HepG2 (cell line): ENCODE data around the gene PBX1.

Experiments
- ATF7 ChIP-seq, 2 experiments: fragments of 450-650 bp in 1 of 2; sonication (generic) in 1 of 2; formaldehyde crosslinking in 1 of 2; IDR thresholded peaks; 2 replicates each; pipeline versions ENCODE4 v1.4.0 to v1.6.1; 2016 to 2020; ENCODE audit warnings: antibody characterized with exemption in 1 of 2, mild to moderate bottlenecking in 1 of 2, missing genetic modification reagents in 1 of 2
- CSRNP2 ChIP-seq: sonication (generic); formaldehyde crosslinking; conservative IDR thresholded peaks from 2 replicates; pipeline ENCODE4 v1.8.0; 2022; ENCODE audit warnings: low read depth, missing genetic modification reagents
- EZH2 ChIP-seq: conservative IDR thresholded peaks from 2 replicates; pipeline ENCODE4 v1.6.1; 2012; ENCODE audit warnings: mild to moderate bottlenecking, low read depth, low read length, moderate library complexity
- FOXP4 ChIP-seq: sonication (generic); formaldehyde crosslinking; IDR thresholded peaks from 2 replicates; pipeline ENCODE4 v1.4.0; 2020; ENCODE audit warnings: missing genetic modification reagents
- HNRNPLL ChIP-seq: fragments of 200-400 bp; formaldehyde crosslinking; IDR thresholded peaks from 2 replicates; pipeline ENCODE4 v1.6.1; 2017; ENCODE audit warnings: mild to moderate bottlenecking, low read depth, low read length; ENCODE audit not compliant: poor library complexity, severe bottlenecking
- POLR2A ChIP-seq, 2 experiments: IDR thresholded peaks; 2 replicates each; pipeline ENCODE4 v1.6.1; 2011; ENCODE audit warnings: low read depth in 2 of 2, low read length in 2 of 2, mild to moderate bottlenecking in 1 of 2, moderate library complexity in 1 of 2; ENCODE audit not compliant: insufficient read depth in 1 of 2
- RFX1 ChIP-seq: fragments of 450-650 bp; IDR thresholded peaks from 2 replicates; pipeline ENCODE4 v1.6.1; 2017
- TAF1 ChIP-seq: sonication (generic); formaldehyde crosslinking; IDR thresholded peaks from 2 replicates; pipeline ENCODE4 v1.4.0; 2020; ENCODE audit warnings: missing genetic modification reagents
- ZNF841 ChIP-seq: sonication (generic); formaldehyde crosslinking; IDR thresholded peaks from 2 replicates; pipeline ENCODE4 v1.8.1; 2023; ENCODE audit warnings: missing genetic modification reagents, borderline replicate concordance
- TF ChIP-seq, protein P1 (sequence below): sonication (generic); formaldehyde crosslinking; conservative IDR thresholded peaks from 2 replicates; pipeline ENCODE4 v1.8.0; 2022; ENCODE audit warnings: mild to moderate bottlenecking, moderate library complexity, missing genetic modification reagents
- TF ChIP-seq, protein P2 (sequence below): sonication (generic); formaldehyde crosslinking; IDR thresholded peaks from 2 replicates; pipeline ENCODE4 v1.5.0; 2020; ENCODE audit warnings: mild to moderate bottlenecking, missing genetic modification reagents, moderate library complexity
- TF ChIP-seq, protein P3 (sequence below): sonication (generic); formaldehyde crosslinking; IDR thresholded peaks from 2 replicates; pipeline ENCODE4 v1.5.1; 2020; ENCODE audit warnings: mild to moderate bottlenecking, missing genetic modification reagents, moderate library complexity

DNA sequence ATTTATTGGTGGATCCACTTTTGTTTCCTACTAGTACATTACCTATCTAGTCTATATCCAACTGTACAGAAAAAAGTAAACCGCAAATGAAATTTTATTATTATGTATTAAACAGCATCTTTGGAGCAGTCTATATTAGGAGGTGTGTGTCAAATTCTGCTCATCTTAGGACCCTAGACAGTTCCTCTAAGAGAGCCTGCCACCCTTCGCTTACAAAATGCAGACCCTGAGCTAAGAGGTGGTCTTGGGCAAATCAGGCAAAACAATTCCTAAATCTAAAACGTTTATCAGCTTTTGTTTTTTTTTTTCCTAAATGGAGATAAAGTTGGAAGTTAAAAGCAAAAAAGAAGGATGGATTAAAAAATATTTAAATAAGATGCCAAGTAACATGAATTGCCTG lies 85.3 kb downstream of the PBX1 start:
- TF ChIP-seq CSRNP2 (CRISPR knock-in tag), result no peak
- TF ChIP-seq, protein P1, sequence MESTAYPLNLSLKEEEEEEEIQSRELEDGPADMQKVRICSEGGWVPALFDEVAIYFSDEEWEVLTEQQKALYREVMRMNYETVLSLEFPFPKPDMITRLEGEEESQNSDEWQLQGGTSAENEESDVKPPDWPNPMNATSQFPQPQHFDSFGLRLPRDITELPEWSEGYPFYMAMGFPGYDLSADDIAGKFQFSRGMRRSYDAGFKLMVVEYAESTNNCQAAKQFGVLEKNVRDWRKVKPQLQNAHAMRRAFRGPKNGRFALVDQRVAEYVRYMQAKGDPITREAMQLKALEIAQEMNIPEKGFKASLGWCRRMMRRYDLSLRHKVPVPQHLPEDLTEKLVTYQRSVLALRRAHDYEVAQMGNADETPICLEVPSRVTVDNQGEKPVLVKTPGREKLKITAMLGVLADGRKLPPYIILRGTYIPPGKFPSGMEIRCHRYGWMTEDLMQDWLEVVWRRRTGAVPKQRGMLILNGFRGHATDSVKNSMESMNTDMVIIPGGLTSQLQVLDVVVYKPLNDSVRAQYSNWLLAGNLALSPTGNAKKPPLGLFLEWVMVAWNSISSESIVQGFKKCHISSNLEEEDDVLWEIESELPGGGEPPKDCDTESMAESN (CRISPR knock-in tag), result no peak
- TF ChIP-seq TAF1, result no peak
- no peak for TF ChIP-seq POLR2A (IDR thresholded peaks at IDR 0.05; ENCODE audit: insufficient read depth in 1 of 2, low read depth in 2 of 2, low read length in 2 of 2)
- TF ChIP-seq ZNF841 (CRISPR knock-in tag), result no peak
- TF ChIP-seq, protein P2, sequence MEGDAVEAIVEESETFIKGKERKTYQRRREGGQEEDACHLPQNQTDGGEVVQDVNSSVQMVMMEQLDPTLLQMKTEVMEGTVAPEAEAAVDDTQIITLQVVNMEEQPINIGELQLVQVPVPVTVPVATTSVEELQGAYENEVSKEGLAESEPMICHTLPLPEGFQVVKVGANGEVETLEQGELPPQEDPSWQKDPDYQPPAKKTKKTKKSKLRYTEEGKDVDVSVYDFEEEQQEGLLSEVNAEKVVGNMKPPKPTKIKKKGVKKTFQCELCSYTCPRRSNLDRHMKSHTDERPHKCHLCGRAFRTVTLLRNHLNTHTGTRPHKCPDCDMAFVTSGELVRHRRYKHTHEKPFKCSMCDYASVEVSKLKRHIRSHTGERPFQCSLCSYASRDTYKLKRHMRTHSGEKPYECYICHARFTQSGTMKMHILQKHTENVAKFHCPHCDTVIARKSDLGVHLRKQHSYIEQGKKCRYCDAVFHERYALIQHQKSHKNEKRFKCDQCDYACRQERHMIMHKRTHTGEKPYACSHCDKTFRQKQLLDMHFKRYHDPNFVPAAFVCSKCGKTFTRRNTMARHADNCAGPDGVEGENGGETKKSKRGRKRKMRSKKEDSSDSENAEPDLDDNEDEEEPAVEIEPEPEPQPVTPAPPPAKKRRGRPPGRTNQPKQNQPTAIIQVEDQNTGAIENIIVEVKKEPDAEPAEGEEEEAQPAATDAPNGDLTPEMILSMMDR (CRISPR knock-in tag), result no peak
- TF ChIP-seq HNRNPLL, result no peak
- no peak for TF ChIP-seq EZH2
- TF ChIP-seq, protein P3, sequence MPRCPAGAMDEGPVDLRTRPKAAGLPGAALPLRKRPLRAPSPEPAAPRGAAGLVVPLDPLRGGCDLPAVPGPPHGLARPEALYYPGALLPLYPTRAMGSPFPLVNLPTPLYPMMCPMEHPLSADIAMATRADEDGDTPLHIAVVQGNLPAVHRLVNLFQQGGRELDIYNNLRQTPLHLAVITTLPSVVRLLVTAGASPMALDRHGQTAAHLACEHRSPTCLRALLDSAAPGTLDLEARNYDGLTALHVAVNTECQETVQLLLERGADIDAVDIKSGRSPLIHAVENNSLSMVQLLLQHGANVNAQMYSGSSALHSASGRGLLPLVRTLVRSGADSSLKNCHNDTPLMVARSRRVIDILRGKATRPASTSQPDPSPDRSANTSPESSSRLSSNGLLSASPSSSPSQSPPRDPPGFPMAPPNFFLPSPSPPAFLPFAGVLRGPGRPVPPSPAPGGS (CRISPR knock-in tag), result no peak
- TF ChIP-seq RFX1, result no peak
- no peak for TF ChIP-seq ATF7 (IDR thresholded peaks at IDR 0.05)
- no peak for TF ChIP-seq ATF7 (CRISPR knock-in tag; IDR thresholded peaks at IDR 0.05)
- TF ChIP-seq FOXP4 (CRISPR knock-in tag), result no peak
